Prostate gland (tissue), 2 donors: ENCODE measurements around the gene MXI1.

Experiments
- CTCF ChIP-seq, 4 experiments: fragments of 200-600 bp in 2 of 4; fragments of 450-650 bp in 2 of 4; sonication (generic) in 2 of 4; IDR thresholded peaks; 1 replicate in 3 of 4; 2 replicates in 1 of 4; pipeline ENCODE4 v1.5.1; 2016 to 2019; ENCODE audit warnings: antibody characterized with exemption in 4 of 4, mild to moderate bottlenecking in 2 of 4, moderate library complexity in 2 of 4
- POLR2A ChIP-seq: fragments of 450-650 bp; IDR thresholded peaks from one replicate; pipeline ENCODE4 v1.6.1; 2016; ENCODE audit warnings: antibody characterized with exemption, mild to moderate bottlenecking
- POLR2AphosphoS5 ChIP-seq: sonication (generic); formaldehyde crosslinking; IDR thresholded peaks from one replicate; pipeline ENCODE4 v1.6.1; 2017; ENCODE audit warnings: antibody characterized with exemption

DNA sequence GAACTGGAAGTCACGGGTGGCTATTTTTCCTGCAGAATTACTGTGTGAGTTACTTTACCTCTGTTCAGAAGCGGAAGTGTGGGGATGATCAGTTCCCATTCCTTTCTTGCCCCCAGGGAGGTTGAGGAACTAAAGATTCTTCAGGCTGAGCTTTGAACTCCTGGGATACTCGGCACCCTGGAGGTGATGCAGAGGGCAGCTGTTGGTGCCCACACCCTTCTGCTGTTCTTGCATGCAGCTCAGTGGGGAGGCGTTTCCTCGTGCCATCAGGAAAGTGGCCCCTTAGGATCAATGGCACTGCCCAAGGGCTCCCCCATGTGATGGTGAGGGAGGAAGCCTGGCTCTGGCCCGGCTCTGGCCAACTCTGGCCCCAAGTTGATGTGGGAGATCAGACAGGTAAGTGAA is 44.7 kb upstream of the MXI1 start:
- TF ChIP-seq CTCF (IDR thresholded peaks at IDR 0.05) = no peak
- TF ChIP-seq POLR2A = no peak
- no peak for TF ChIP-seq POLR2AphosphoS5
